GM23248 (cell line): Measurements from ENCODE around the gene GTF3A. TPM values are rescaled to one million over a fixed set of nuclear protein-coding genes. Genes with fewer than 3 reads are reported as not detected.

Experiments used
- DNase-seq: peaks from one replicate; pipeline ENCODE4 v3.0.0-alpha.2; 2015
- H2AFZ ChIP-seq: fragments of 200-600 bp; sonication (generic); 2 replicates; pipeline ENCODE4 v1.6.1; 2016; ENCODE audit warnings: antibody characterized with exemption
- H3F3A ChIP-seq: fragments of 200-600 bp; sonication (generic); 2 replicates; pipeline ENCODE4 v1.6.1; 2016; ENCODE audit warnings: mild to moderate bottlenecking, antibody characterized with exemption, mixed run types; ENCODE audit not compliant: insufficient read depth
- H3K27ac ChIP-seq: fragments of 200-600 bp; sonication (generic); 2 replicates; pipeline ENCODE4 v1.5.1; 2016; ENCODE audit warnings: mild to moderate bottlenecking
- H3K27me3 ChIP-seq: fragments of 200-600 bp; sonication (generic); replicated peaks from 2 replicates; pipeline ENCODE4 v1.6.1; 2016; ENCODE audit warnings: mild to moderate bottlenecking; ENCODE audit not compliant: insufficient read depth
- H3K36me3 ChIP-seq: fragments of 200-600 bp; sonication (generic); 2 replicates; pipeline ENCODE4 v1.6.1; 2016; ENCODE audit warnings: low read depth, mild to moderate bottlenecking
- H3K4me1 ChIP-seq: fragments of 200-600 bp; sonication (generic); 2 replicates; pipeline ENCODE4 v1.6.1; 2016; ENCODE audit warnings: mild to moderate bottlenecking; ENCODE audit not compliant: insufficient read depth
- H3K4me2 ChIP-seq: fragments of 200-600 bp; sonication (generic); one replicate; pipeline ENCODE4 v1.6.1; 2016; ENCODE audit warnings: mild to moderate bottlenecking; ENCODE audit not compliant: unreplicated experiment
- H3K4me3 ChIP-seq: fragments of 200-600 bp; sonication (generic); 2 replicates; pipeline ENCODE4 v1.5.1; 2016; ENCODE audit warnings: mild to moderate bottlenecking
- H3K79me2 ChIP-seq: fragments of 200-600 bp; sonication (generic); 2 replicates; pipeline ENCODE4 v1.6.1; 2016; ENCODE audit warnings: mild to moderate bottlenecking; ENCODE audit not compliant: insufficient read depth
- H3K9ac ChIP-seq: fragments of 200-600 bp; sonication (generic); 2 replicates; pipeline ENCODE4 v1.6.1; 2016; ENCODE audit warnings: mild to moderate bottlenecking
- H3K9me2 ChIP-seq: fragments of 200-600 bp; sonication (generic); 2 replicates; pipeline ENCODE4 v1.6.1; 2016; ENCODE audit warnings: mixed run types, mild to moderate bottlenecking, moderate library complexity; ENCODE audit not compliant: insufficient read depth
- H3K9me3 ChIP-seq: fragments of 200-600 bp; sonication (generic); one replicate; pipeline ENCODE4 v1.6.1; 2017; ENCODE audit warnings: low read depth
- H4K20me1 ChIP-seq: fragments of 200-600 bp; sonication (generic); 2 replicates; pipeline ENCODE4 v1.6.0; 2016; ENCODE audit not compliant: insufficient read depth
- EZH2 ChIP-seq: fragments of 200-600 bp; sonication (generic); IDR thresholded peaks from 2 replicates; pipeline ENCODE4 v1.6.1; 2018; ENCODE audit warnings: antibody characterized with exemption, mild to moderate bottlenecking; ENCODE audit not compliant: insufficient read depth, poor library complexity, severe bottlenecking
- EZH2phosphoT487 ChIP-seq: fragments of 200-600 bp; sonication (generic); IDR thresholded peaks from 2 replicates; pipeline ENCODE4 v1.6.1; 2018; ENCODE audit warnings: antibody characterized with exemption, moderate library complexity, mild to moderate bottlenecking, low read depth; ENCODE audit not compliant: insufficient read depth
- WGBS, 2 experiments: methylation state at CpG; one replicate each; pipeline ENCODE4 v1.1.6; 2015 to 2017; ENCODE audit warnings: low lambda C conversion rate in 2 of 2, low coverage in 1 of 2; ENCODE audit errors: missing lambda C conversion rate in 2 of 2; 5-methylcytosine and 5-hydroxymethylcytosine counted together
- in situ Hi-C: fragments of 300-500 bp; cut with MboI; formaldehyde crosslinking; loops from 2 replicates; pipeline ENCODE4 v1.15.0; 2020
- polyA plus RNA-seq: library from polyadenylated mRNA; unstranded; fragments of >200 nt; fragmentation: Nextera tagmentation; extraction: Ambion mirVana; gene quantifications from 2 replicates; pipeline ENCODE4 v1.2.1, GENCODE V29; 2016
- total RNA-seq: library from RNA; depleted of rRNA; stranded (reverse); fragments of >200 nt; shearing (Covaris generic); gene quantifications from 2 replicates; pipeline ENCODE4 v1.2.3, GENCODE V29; 2014

The GTF3A gene
- total and polyA plus RNA-seq, 2 experiments from 2014 or later = 86.2 to 163 TPM

- no peak for DNase-seq
- TF ChIP-seq EZH2phosphoT487 = no peak
- no peak for TF ChIP-seq EZH2
- Histone ChIP-seq H3K9me3 (no peaks in the 10 kb centered on the region), H4K20me1 (no peaks in the 10 kb centered on the region), H3F3A (no peaks in the 10 kb centered on the region), H3K27ac (no peak overlapping the region), H3K27me3 (peaks cover 24% of the 10 kb centered on the region), H3K79me2 (no peaks in the 10 kb centered on the region), H3K36me3 (no peaks in the 10 kb centered on the region), H3K4me3 (no peak overlapping the region), H2AFZ (no peak overlapping the region), H3K9me2 (no peaks in the 10 kb centered on the region), H3K9ac (no peak overlapping the region), H3K4me2 (no peak overlapping the region), H3K4me1 (no peaks in the 10 kb centered on the region)
- in situ Hi-C loops = no loop called here
- 32 to 50% methylated on average over 2 of the region's 2 CpGs for WGBS, 2 experiments
Measured at GRCh38 chr13:27388241-27388640, 36.2 kb upstream of the GTF3A start.

DNA sequence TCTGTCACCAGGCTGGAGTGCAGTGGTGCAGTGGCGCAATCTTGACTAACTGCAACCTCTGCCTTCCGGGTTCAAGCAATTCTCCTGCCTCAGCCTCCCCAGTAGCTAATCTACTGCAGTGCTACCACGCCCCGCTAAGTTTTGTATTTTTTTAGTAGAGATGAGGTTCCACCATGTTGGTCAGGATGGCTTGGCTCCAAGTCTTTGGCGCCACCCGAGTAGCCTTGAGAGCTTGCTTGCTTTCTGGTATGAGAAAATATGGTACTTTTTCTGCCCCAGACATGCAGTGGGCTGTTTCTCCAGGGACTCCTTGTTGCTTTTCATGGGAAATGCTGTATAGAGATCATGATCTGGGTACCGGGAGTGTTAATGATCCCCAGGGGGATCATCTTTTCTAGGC is 34.5 kb upstream of the GTF3A start:
- 55 to 58% methylated on average over 7 of the region's 7 CpGs for WGBS, 2 experiments
- Histone ChIP-seq H3K79me2 (no peaks in the 10 kb centered on the region), H4K20me1 (no peaks in the 10 kb centered on the region), H2AFZ (no peak overlapping the region), H3K4me3 (no peak overlapping the region), H3K4me1 (no peaks in the 10 kb centered on the region), H3K27me3 (peaks cover 24% of the 10 kb centered on the region), H3K9ac (no peak overlapping the region), H3K27ac (no peak overlapping the region), H3K9me3 (no peaks in the 10 kb centered on the region), H3K9me2 (no peaks in the 10 kb centered on the region), H3K36me3 (no peaks in the 10 kb centered on the region), H3F3A (no peaks in the 10 kb centered on the region), H3K4me2 (no peak overlapping the region)
- no peak for DNase-seq
- TF ChIP-seq EZH2phosphoT487 (no peak), EZH2 (no peak)
- in situ Hi-C loops = no loop called here

DNA sequence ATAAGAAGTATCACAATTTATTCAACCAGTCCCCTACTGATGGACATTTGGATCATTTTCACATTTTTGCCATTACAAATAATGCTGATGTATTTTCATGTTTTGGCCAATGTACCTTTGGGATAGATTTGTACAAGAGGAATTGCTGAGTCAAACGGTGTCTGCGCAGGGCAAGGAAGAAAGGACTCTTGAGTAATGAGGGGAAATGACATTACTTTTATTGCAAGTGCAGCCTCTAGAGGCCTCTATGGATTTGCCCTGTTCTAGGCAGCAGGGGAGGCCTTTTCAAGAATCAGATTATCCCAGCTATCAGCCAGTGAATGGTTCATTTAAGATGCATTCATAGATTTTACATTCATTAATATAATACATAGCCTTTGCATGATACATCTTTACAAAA is 32.9 kb upstream of the GTF3A start:
- DNase-seq = no peak
- Histone ChIP-seq H3F3A (no peaks in the 10 kb centered on the region), H3K9me3 (no peaks in the 10 kb centered on the region), H3K4me2 (no peak overlapping the region), H3K36me3 (no peaks in the 10 kb centered on the region), H2AFZ (no peak overlapping the region), H3K27me3 (peaks cover 27% of the 10 kb centered on the region), H4K20me1 (no peaks in the 10 kb centered on the region), H3K4me3 (no peak overlapping the region), H3K9me2 (no peaks in the 10 kb centered on the region), H3K9ac (no peak overlapping the region), H3K27ac (no peak overlapping the region), H3K79me2 (no peaks in the 10 kb centered on the region), H3K4me1 (no peaks in the 10 kb centered on the region)
- TF ChIP-seq EZH2phosphoT487 = no peak
- TF ChIP-seq EZH2 = no peak
- in situ Hi-C loops = no loop called here
- WGBS, 2 experiments = 65 to 67% methylated on average over 2 of the region's 2 CpGs

DNA sequence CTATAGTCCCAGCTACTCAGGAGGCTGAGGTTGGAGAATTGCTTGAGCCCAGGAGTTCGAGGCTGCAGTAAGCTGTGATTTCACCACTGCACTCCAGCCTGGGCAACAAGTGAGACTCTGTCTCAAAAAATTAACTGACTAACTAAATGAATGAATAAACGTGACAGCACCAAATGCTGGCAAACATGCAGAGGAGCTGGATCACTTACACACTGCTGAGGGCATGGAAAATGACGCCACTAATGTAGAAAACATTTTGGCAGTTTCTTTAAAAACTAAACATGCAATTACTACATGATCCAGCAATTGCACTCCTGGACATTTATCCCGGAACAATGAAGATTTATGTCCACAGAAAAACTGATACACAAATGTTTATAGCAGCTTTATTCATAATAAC is 31.3 kb upstream of the GTF3A start:
- Histone ChIP-seq H3K9ac (no peak overlapping the region), H3K9me3 (no peaks in the 10 kb centered on the region), H4K20me1 (no peaks in the 10 kb centered on the region), H3F3A (no peaks in the 10 kb centered on the region), H3K27ac (no peak overlapping the region), H3K4me2 (no peak overlapping the region), H3K36me3 (no peaks in the 10 kb centered on the region), H3K9me2 (no peaks in the 10 kb centered on the region), H2AFZ (no peak overlapping the region), H3K79me2 (no peaks in the 10 kb centered on the region), H3K4me3 (no peak overlapping the region), H3K4me1 (no peaks in the 10 kb centered on the region), H3K27me3 (peaks cover 28% of the 10 kb centered on the region)
- WGBS, 2 experiments = 1 to 2% methylated on average over 4 of the region's 4 CpGs
- TF ChIP-seq EZH2phosphoT487 (no peak), EZH2 (no peak)
- peak; percentile 34 for DNase-seq
- in situ Hi-C loops = no loop called here

- H3K9me3 ChIP-seq = no peaks in the 10 kb centered on the region
- no peaks in the 10 kb centered on the region for H4K20me1 ChIP-seq
- no peaks in the 10 kb centered on the region for H3K4me1 ChIP-seq
- no peaks in the 10 kb centered on the region for H3K36me3 ChIP-seq
- H3K27ac ChIP-seq = no peak overlapping the region
- TF ChIP-seq EZH2 = no peak
- no peak for TF ChIP-seq EZH2phosphoT487
- in situ Hi-C loops = no loop called here
- no peak overlapping the region for H2AFZ ChIP-seq
- 47 to 48% methylated on average over 14 of the region's 14 CpGs for WGBS, 2 experiments
- no peaks in the 10 kb centered on the region for H3K79me2 ChIP-seq
- DNase-seq = no peak
- no peaks in the 10 kb centered on the region for H3F3A ChIP-seq
- no peaks in the 10 kb centered on the region for H3K9me2 ChIP-seq
- H3K4me2 ChIP-seq = no peak overlapping the region
- H3K27me3 ChIP-seq = peaks cover 28% of the 10 kb centered on the region
- H3K4me3 ChIP-seq = no peak overlapping the region
- no peak overlapping the region for H3K9ac ChIP-seq
Measured at GRCh38 chr13:27395007-27395510, 29.4 kb upstream of the GTF3A start.
